ENCODE results near the gene HOXD12.

Gene HOXD12

DNA sequence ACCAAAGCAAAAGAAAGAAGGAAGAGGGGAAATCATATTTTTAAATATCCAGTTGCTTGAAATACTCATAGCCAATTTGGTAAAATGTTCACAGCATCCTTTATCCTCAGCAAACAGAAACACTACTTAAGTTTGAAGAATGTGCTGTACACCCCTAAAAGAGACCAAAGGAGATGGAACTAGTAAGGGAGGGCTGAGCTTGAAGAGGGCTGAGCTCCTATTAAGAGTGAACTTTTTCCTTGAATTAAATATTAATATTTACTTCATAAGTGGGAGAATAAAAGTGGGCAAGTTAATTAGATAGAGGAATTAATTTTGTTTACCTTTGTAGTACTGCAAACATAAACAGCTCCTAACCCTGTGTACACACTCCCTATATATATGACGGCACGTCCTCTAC is 22.8 kb upstream of the HOXD12 start:
- no peak for DNase-seq (ENCODE audit: low read depth)
- TF ChIP-seq, protein P1, sequence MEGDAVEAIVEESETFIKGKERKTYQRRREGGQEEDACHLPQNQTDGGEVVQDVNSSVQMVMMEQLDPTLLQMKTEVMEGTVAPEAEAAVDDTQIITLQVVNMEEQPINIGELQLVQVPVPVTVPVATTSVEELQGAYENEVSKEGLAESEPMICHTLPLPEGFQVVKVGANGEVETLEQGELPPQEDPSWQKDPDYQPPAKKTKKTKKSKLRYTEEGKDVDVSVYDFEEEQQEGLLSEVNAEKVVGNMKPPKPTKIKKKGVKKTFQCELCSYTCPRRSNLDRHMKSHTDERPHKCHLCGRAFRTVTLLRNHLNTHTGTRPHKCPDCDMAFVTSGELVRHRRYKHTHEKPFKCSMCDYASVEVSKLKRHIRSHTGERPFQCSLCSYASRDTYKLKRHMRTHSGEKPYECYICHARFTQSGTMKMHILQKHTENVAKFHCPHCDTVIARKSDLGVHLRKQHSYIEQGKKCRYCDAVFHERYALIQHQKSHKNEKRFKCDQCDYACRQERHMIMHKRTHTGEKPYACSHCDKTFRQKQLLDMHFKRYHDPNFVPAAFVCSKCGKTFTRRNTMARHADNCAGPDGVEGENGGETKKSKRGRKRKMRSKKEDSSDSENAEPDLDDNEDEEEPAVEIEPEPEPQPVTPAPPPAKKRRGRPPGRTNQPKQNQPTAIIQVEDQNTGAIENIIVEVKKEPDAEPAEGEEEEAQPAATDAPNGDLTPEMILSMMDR (IDR thresholded peaks at IDR 0.05; ENCODE audit: control insufficient read depth, insufficient read depth, low read depth, low read length, missing control alignments): no peak
- H3K4me3 ChIP-seq (ENCODE audit: control insufficient read depth, low read depth, low read length): no peak overlapping the region

DNA sequence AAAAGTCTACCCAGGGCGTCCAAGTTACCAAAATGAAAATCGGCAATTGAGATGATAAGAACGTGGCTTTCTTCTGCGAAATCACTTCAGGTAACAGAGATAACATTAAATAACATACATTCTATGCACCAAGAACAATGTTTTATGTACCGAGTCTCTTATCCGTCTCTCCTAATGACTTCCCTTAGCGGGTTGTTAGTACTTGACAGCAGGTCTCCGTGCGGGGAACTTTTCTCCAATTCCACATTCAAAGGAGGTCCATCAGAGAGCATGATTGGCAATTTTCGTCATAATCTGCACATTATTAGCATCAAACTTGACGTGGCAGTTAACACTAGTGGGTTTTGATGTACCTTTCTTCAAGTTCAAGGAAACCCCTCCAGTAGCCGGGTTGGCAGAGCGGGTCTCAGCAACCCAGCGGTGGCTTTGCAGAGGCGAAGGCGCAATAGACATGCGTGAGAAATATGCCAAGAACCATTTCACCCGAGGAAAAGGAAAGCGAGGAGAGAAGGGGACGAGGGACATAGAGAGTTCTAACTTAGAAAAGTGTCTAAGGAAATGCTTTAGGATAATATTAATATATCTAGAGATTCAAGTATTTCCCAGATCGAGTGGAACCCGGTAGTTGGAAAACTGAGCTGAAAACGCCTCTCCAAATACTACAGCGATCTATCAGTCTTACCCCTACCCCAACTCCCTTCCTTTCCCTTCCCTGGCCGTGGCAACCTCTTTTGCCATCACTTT is 20.9 kb upstream of the HOXD12 start:
- TF ChIP-seq, protein P1 (IDR thresholded peaks at IDR 0.05; ENCODE audit: control insufficient read depth, insufficient read depth, low read depth, low read length, missing control alignments): no peak
- DNase-seq (ENCODE audit: low read depth): no peak
- peak overlapping the region; percentile 31 for H3K4me3 ChIP-seq (ENCODE audit: control insufficient read depth, low read depth, low read length)

DNA sequence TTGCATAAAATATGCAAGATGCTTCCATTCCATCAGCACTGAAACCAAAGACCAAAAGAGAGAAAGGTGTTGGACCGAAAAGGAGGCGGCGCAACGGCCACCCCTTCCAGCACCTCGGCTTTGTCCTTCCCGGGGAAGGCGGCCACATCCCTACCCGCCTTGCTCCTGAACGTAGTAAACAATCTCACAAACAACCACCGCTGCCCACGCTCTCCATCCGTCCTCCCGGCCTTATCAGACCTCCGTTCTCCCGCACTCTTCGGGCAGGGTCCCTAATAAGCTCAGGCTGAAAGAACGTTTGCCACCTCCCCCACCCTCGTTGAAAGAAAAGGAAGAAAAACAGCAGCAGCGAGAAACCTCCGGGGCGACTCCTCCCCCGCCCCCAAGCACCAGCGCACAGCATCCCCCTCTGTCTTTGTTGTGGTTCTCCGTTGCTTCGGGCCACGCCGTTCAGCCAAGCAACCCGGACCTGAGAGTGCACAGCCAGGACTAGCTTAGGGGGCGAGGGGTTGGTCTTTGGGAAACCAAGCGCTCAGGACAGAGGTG is 20.2 kb upstream of the HOXD12 start:
- DNase-seq (ENCODE audit: low read depth): no peak
- H3K4me3 ChIP-seq (ENCODE audit: control insufficient read depth, low read depth, low read length): peak overlapping the region; percentile 31
- TF ChIP-seq, protein P1 (IDR thresholded peaks at IDR 0.05; ENCODE audit: control insufficient read depth, insufficient read depth, low read depth, low read length, missing control alignments): no peak

DNA sequence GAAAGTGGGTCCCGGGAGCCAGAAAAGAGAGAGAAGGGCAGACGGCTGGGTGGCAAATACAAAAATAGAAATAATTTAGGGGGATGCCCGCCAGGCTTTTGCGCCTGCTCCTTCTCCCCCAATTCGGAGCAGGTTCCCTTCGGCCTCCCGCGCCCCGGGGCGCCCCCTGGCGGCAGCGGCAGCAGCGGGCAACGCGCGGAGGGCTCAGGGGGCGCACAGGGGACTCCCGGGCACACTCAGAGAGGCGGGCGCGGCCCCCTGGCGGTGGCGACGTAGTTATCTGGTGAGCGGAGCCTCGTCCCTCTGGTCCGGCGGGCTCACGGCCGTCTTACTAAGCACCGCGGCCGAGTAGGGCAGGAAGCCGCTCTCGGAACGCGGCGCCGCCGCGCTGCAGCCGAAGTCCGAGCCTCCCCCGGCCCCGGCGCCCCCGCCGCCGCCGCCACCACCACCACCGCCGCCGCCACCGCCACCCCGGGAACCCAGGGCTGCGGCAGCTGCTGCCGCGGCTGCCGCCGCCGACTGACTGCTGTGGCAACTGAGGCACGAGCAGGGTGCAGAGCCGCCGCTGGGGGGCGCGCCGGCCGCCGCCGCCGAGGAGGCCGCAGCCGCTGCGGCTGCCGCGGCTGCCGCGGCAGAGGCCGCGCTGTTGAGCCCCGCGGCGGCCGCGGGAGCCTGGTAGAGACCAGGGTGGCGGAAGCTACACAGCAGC is 19.6 kb upstream of the HOXD12 start:
- H3K4me3 ChIP-seq (ENCODE audit: control insufficient read depth, low read depth, low read length): peak overlapping the region; percentile 31
- no peak for DNase-seq (ENCODE audit: low read depth)
- TF ChIP-seq, protein P1 (IDR thresholded peaks at IDR 0.05; ENCODE audit: control insufficient read depth, insufficient read depth, low read depth, low read length, missing control alignments): peak; percentile 66

DNA sequence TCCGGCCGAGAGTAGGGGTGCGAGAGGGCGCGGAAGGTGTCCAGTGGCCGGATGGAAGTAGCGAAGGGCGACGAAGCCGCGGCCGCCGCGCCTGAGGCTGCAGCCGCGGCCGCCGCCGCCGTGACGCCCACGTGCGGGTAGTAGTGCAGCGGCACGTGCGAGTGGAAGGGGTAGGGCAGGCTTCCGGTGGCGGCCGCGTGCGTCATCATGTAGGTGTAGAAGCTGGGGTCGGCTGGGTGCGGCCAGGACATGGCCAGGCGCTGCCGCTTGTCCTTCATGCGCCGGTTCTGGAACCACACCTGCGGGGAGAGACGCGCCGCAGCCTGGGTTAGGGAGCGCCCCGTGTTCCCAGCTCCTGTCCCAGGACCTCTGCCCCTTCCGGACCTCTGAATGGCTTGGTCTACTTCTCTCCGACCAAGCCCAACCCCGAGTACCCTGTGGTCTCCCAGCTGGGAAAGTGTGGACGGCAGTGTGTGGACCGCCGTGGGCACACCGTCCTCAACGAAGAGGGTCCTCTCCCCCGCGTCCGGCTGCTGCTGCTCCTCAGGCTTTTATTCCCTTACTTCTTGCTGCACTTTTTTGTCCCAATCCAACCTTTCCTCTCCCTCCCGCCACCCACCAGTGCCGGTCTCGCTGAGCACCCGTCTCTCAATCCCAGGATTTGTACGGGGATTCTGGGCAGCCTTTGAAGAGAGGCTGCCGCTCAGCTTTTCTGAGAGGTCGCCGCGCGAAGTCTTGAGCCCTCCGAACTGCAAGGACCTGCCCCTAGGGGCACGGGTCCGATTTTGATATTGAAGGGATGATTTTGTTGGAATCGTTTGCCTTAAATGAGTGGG is 18.8 kb upstream of the HOXD12 start:
- no peak for DNase-seq (ENCODE audit: low read depth)
- TF ChIP-seq, protein P1 (IDR thresholded peaks at IDR 0.05; ENCODE audit: control insufficient read depth, insufficient read depth, low read depth, low read length, missing control alignments): no peak
- H3K4me3 ChIP-seq (ENCODE audit: control insufficient read depth, low read depth, low read length): peak overlapping the region; percentile 23

DNA sequence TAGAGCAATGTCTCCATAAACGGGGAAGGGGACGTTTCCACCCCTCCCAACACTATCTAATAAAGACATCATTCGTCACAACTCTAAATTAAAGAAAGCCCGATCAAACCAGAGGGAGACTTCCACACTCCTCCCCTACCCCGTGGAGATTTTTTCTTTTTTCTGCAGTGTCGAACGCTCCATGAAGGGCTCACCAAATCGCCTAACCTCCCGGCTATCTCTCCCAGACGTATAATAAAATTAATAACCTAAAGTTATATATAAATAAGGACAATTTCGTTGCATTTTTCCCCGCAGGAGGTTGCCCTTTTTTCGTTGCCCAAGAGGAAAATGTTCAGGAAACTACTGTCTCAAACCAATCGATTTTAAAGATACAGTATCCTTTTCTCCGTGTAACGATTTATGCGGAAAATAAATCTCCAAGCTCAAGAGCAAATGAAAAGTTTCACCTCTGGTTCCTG is 18.2 kb upstream of the HOXD12 start:
- no peak for DNase-seq (ENCODE audit: low read depth)
- TF ChIP-seq, protein P1 (IDR thresholded peaks at IDR 0.05; ENCODE audit: control insufficient read depth, insufficient read depth, low read depth, low read length, missing control alignments): no peak
- H3K4me3 ChIP-seq (ENCODE audit: control insufficient read depth, low read depth, low read length): no peak overlapping the region
